Measurements from ENCODE around the gene ZNF503. TPM values are rescaled to one million over a fixed set of nuclear protein-coding genes. Genes with fewer than 3 reads are reported as not detected.

Gene ZNF503
- total RNA-seq, 4 donors from 2014 or later, result 5.7 to 7.6 (median 6.6) TPM

DNA sequence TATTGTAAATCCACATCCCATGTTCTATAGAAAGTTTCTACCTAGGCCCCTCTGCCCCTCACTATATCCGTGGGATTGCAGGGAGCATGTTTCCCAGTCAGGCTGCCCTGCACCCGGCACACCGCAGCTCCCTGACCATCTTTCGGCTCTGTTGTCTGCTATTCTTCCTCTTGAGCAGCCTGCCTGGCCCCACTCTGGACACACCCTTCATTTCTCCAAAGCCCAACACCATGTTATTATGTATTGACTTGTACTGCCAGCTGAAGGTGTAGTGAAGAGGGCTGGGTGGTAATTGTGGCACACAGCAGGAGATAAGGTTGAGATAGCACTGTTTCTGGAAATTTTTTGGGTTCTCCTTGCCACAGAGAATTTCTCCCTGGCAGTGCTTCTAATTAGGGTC, 39.6 kb upstream of the ZNF503 start:
- WGBS, result 80% methylated on average over 4 of the region's 4 CpGs
- Histone ChIP-seq H3K36me3 (no peaks in the 10 kb centered on the region), H3K4me3 (no peak overlapping the region), H3K27ac (no peak overlapping the region), H3K27me3 (no peaks in the 10 kb centered on the region), H3K9me3 (peaks cover 12% of the 10 kb centered on the region), H3K4me1 (no peaks in the 10 kb centered on the region)
- no peak for DNase-seq (ENCODE audit: low spot score in 2 of 2)
- TF ChIP-seq, protein P1, sequence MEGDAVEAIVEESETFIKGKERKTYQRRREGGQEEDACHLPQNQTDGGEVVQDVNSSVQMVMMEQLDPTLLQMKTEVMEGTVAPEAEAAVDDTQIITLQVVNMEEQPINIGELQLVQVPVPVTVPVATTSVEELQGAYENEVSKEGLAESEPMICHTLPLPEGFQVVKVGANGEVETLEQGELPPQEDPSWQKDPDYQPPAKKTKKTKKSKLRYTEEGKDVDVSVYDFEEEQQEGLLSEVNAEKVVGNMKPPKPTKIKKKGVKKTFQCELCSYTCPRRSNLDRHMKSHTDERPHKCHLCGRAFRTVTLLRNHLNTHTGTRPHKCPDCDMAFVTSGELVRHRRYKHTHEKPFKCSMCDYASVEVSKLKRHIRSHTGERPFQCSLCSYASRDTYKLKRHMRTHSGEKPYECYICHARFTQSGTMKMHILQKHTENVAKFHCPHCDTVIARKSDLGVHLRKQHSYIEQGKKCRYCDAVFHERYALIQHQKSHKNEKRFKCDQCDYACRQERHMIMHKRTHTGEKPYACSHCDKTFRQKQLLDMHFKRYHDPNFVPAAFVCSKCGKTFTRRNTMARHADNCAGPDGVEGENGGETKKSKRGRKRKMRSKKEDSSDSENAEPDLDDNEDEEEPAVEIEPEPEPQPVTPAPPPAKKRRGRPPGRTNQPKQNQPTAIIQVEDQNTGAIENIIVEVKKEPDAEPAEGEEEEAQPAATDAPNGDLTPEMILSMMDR (IDR thresholded peaks at IDR 0.05), result no peak
- TF ChIP-seq EP300 (IDR thresholded peaks at IDR 0.05) (no peak), POLR2AphosphoS5 (IDR thresholded peaks at IDR 0.05) (no peak), POLR2A (IDR thresholded peaks at IDR 0.05) (no peak)

DNA sequence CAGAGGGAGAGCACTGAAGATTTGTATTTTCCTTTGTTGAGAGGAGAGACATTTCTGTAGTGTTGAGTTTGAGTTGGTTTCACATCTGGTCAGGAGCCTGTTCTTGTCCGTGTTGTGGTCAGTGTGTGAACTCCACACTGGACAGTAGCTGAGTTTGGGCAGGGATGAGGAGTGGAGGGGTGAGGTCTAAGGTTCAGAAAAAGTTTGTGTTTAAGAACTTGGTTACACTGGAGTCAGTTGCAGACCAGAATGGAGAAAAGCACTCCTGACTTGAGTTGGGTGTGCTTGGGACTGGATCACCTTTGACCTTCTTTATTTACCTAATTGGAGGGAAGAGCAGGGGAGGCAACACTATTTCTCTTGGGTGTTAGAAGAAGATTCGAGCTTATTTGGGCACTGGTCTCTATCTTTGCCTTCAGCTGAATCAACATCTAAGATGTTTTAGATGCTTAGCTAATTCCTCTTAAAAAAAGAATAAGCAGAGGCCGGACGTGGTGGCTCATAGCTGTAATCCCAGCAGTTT, 38.8 kb upstream of the ZNF503 start:
- TF ChIP-seq, protein P1 (IDR thresholded peaks at IDR 0.05), result no peak
- TF ChIP-seq POLR2AphosphoS5 (IDR thresholded peaks at IDR 0.05), result no peak
- no peak for TF ChIP-seq EP300 (IDR thresholded peaks at IDR 0.05)
- TF ChIP-seq POLR2A (IDR thresholded peaks at IDR 0.05), result no peak
- DNase-seq (ENCODE audit: low spot score in 2 of 2), result no peak

DNA sequence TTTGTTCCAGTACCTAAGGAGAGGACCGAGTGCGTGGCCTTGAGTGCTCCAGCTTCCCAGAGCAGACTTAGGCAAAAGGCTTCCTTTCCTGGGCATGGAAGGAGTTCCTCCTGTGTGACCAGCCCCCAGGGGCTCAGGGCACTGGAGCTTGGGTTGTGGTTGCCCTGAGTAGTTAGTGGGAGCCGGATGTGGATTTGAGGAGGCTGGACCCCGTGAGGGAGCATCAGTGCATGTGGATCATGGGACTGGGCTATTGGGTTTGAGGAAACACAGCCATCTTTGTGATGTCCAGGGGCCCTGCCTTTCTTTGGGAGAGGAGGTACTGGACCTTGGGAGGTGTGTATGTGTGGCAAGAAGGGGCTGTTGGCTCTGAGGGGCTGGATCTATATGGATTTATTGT, 38.2 kb upstream of the ZNF503 start:
- H3K4me3 ChIP-seq, result no peak overlapping the region
- WGBS, result 93% methylated on average over 4 of the region's 4 CpGs
- no peaks in the 10 kb centered on the region for H3K36me3 ChIP-seq
- H3K4me1 ChIP-seq, result no peaks in the 10 kb centered on the region
- DNase-seq (ENCODE audit: low spot score in 2 of 2), result no peak
- TF ChIP-seq POLR2A (IDR thresholded peaks at IDR 0.05) (no peak), EP300 (IDR thresholded peaks at IDR 0.05) (no peak), POLR2AphosphoS5 (IDR thresholded peaks at IDR 0.05) (no peak)
- TF ChIP-seq, protein P1 (IDR thresholded peaks at IDR 0.05), result no peak
- no peaks in the 10 kb centered on the region for H3K27me3 ChIP-seq
- H3K9me3 ChIP-seq, result peaks cover 8% of the 10 kb centered on the region
- no peak overlapping the region for H3K27ac ChIP-seq

More for the DNA sequence above, 38.8 kb upstream of the ZNF503 start:
- 92% methylated on average over 4 of the region's 4 CpGs for WGBS
- Histone ChIP-seq H3K4me1 (no peaks in the 10 kb centered on the region), H3K36me3 (no peaks in the 10 kb centered on the region), H3K4me3 (no peak overlapping the region), H3K9me3 (peaks cover 12% of the 10 kb centered on the region), H3K27me3 (no peaks in the 10 kb centered on the region), H3K27ac (no peak overlapping the region)

DNA sequence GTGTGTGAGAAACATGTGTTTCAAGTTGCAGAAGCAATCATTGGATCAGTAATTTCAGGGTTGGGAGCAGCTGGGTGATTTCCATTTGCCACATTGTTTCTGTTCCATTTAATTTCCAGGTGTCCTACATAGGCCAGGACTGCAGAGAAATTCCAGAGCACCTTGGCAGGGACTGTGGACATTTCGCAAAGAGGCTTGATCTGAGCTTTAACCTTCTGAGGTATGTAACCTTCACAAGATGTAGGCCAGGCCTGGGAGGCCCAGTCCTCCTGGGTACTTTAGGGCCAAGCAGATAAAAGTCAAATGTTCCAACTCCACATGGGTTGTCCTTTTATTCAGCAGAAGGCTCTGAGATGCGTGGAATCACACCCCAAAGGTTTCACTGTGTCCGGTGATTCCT, 36.7 kb upstream of the ZNF503 start:
- no peak for TF ChIP-seq POLR2A (IDR thresholded peaks at IDR 0.05)
- TF ChIP-seq, protein P1 (IDR thresholded peaks at IDR 0.05), result no peak
- no peak for TF ChIP-seq POLR2AphosphoS5 (IDR thresholded peaks at IDR 0.05)
- no peak for TF ChIP-seq EP300 (IDR thresholded peaks at IDR 0.05)
- Histone ChIP-seq H3K36me3 (no peaks in the 10 kb centered on the region), H3K27ac (no peak overlapping the region), H3K4me3 (no peak overlapping the region), H3K9me3 (no peaks in the 10 kb centered on the region), H3K27me3 (no peaks in the 10 kb centered on the region), H3K4me1 (no peaks in the 10 kb centered on the region)
- no peak for DNase-seq (ENCODE audit: low spot score in 2 of 2)
- WGBS, result 89% methylated on average over 3 of the region's 3 CpGs

DNA sequence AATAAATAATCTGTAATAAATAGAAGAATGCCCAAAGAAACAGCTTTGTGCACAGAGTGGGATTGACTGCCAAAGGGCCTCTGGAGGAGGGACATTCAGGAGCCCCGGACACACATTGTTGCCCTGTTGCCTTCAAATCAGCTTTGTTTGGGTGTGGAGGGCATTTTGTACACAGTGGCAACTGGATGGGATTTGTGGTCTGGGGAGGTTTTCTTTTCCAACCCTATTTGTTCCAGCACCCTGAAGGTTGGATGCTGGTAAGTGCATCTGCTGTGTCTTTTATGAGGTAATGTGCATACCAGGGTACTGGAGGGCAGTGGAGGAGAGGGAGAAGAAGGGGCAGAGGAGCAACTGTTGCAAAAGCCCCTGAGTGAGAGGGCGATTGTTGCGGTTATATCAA, 36.1 kb upstream of the ZNF503 start:
- Histone ChIP-seq H3K9me3 (no peaks in the 10 kb centered on the region), H3K4me3 (no peak overlapping the region), H3K27ac (no peak overlapping the region), H3K27me3 (no peaks in the 10 kb centered on the region), H3K4me1 (peaks cover 2% of the 10 kb centered on the region), H3K36me3 (no peaks in the 10 kb centered on the region)
- DNase-seq (ENCODE audit: low spot score in 2 of 2), result no peak
- 89% methylated on average over 3 of the region's 3 CpGs for WGBS
- TF ChIP-seq POLR2AphosphoS5 (IDR thresholded peaks at IDR 0.05) (no peak), EP300 (IDR thresholded peaks at IDR 0.05) (no peak), POLR2A (IDR thresholded peaks at IDR 0.05) (no peak)
- TF ChIP-seq, protein P1 (IDR thresholded peaks at IDR 0.05), result no peak
